ENCODE measurements around the gene HPCAL1. TPM values are rescaled to one million over a fixed set of nuclear protein-coding genes. Genes with fewer than 3 reads are reported as not detected.
"Not testable (repeated sequence)": the region's sequence is repeated elsewhere in the genome, so short reads cannot be mapped to it uniquely, and the experiment has no call there.

HPCAL1 gene
- total RNA-seq, 6 experiments from 2014 or later = 36.3 to 60.3 (median 57.2) TPM

GRCh38 chr2:10297959-10298531 is 4.7 kb upstream of the HPCAL1 start:
- H3K4me1 Mint-ChIP-seq (ENCODE audit: low read depth) = peaks cover 19% of the 10 kb centered on the region
- peaks cover 6% of the 10 kb centered on the region; the same call in 1 of the 2 replicates for H3K9me3 Mint-ChIP-seq
- H3K36me3 Mint-ChIP-seq (ENCODE audit: low read depth) = peaks cover 8% of the 10 kb centered on the region; the same call in 1 of the 2 replicates
- TF ChIP-seq CTCF (IDR thresholded peaks at IDR 0.05) = no peak
- peak overlapping the region; percentile 83 for H3K27ac Mint-ChIP-seq
- peak overlapping the region; percentile 54; the same call in 1 of the 2 replicates for H3K4me3 Mint-ChIP-seq
- no peaks in the 10 kb centered on the region for H3K27me3 Mint-ChIP-seq (ENCODE audit: insufficient read depth)
- peak; percentile 91 for DNase-seq

GRCh38 chr2:10298777-10299176 is 3.9 kb upstream of the HPCAL1 start:
- H3K4me1 Mint-ChIP-seq (ENCODE audit: low read depth) = peaks cover 19% of the 10 kb centered on the region
- not testable (repeated sequence) for H3K27me3 Mint-ChIP-seq (ENCODE audit: insufficient read depth); H3K9me3 Mint-ChIP-seq; DNase-seq; H3K36me3 Mint-ChIP-seq (ENCODE audit: low read depth)
- H3K27ac Mint-ChIP-seq = peak overlapping the region; percentile 83
- 0 out of 2 replicates have a peak overlapping the region, but pooled peaks have one; percentile 54 for H3K4me3 Mint-ChIP-seq

- no peak for DNase-seq
- no peak overlapping the region for H3K27ac Mint-ChIP-seq
- H3K27me3 Mint-ChIP-seq (ENCODE audit: insufficient read depth) = peaks cover 1% of the 10 kb centered on the region; the same call in 1 of the 2 replicates
- no peak for TF ChIP-seq CTCF (IDR thresholded peaks at IDR 0.05)
- no peak overlapping the region for H3K4me3 Mint-ChIP-seq
- peaks cover 30% of the 10 kb centered on the region for H3K4me1 Mint-ChIP-seq (ENCODE audit: low read depth)
- peaks cover 6% of the 10 kb centered on the region; the same call in 1 of the 2 replicates for H3K9me3 Mint-ChIP-seq
- no peaks in the 10 kb centered on the region for H3K36me3 Mint-ChIP-seq (ENCODE audit: low read depth)
These were observed 2.3 kb upstream of the HPCAL1 start for GRCh38 chr2:10300328-10300920.

- Mint-ChIP-seq H3K36me3 (ENCODE audit: low read depth) (no peaks in the 10 kb centered on the region), H3K27me3 (ENCODE audit: insufficient read depth) (peaks cover 1% of the 10 kb centered on the region; the same call in 1 of the 2 replicates), H3K4me1 (ENCODE audit: low read depth) (peaks cover 38% of the 10 kb centered on the region), H3K4me3 (no peak overlapping the region), H3K27ac (no peak overlapping the region), H3K9me3 (peaks cover 6% of the 10 kb centered on the region; the same call in 1 of the 2 replicates)
- DNase-seq = no peak
- TF ChIP-seq CTCF (IDR thresholded peaks at IDR 0.05) = no peak
These were observed 1.4 kb upstream of the HPCAL1 start for GRCh38 chr2:10300997-10301940.

- no peaks in the 10 kb centered on the region for H3K36me3 Mint-ChIP-seq (ENCODE audit: low read depth)
- no peak for TF ChIP-seq CTCF (IDR thresholded peaks at IDR 0.05)
- H3K4me1 Mint-ChIP-seq (ENCODE audit: low read depth) = peaks cover 40% of the 10 kb centered on the region
- H3K4me3 Mint-ChIP-seq = no peak overlapping the region
- H3K27ac Mint-ChIP-seq = no peak overlapping the region
- no peak for DNase-seq
- peaks cover 6% of the 10 kb centered on the region; the same call in 1 of the 2 replicates for H3K9me3 Mint-ChIP-seq
- peaks cover 1% of the 10 kb centered on the region; the same call in 1 of the 2 replicates for H3K27me3 Mint-ChIP-seq (ENCODE audit: insufficient read depth)
These were observed 694 bp upstream of the HPCAL1 start for GRCh38 chr2:10301941-10302478.
